SK-N-SH (cell line): ENCODE results near the gene NSF. TPM values are rescaled to one million over a fixed set of nuclear protein-coding genes. Genes with fewer than 3 reads are reported as not detected.

Source experiments
- CTCF ChIA-PET: fragments of 300-600, 350-600 bp; formaldehyde crosslinking; extraction: SDS; loops from one replicate; lab custom pipeline; 2021; lab: Yijun Ruan, JAX
- POLR2A ChIA-PET: fragments of 350-600 bp; sonication (Branson Sonifier 250); formaldehyde crosslinking; extraction: SDS; loops from one replicate; lab custom pipeline; 2020; ENCODE audit warnings: antibody characterized with exemption, inconsistent platforms; lab: Yijun Ruan, JAX
- DNase-seq: peaks from one replicate; pipeline ENCODE4 v3.0.0; 2012
- H2AFZ ChIP-seq: fragments of 200-600 bp; sonication (generic); 2 replicates; pipeline ENCODE4 v1.8.1; 2016; ENCODE audit warnings: antibody characterized with exemption, mild to moderate bottlenecking, low read depth
- H3F3A ChIP-seq: fragments of 200-600 bp; sonication (generic); replicated peaks from 2 replicates; pipeline ENCODE3; 2016; ENCODE audit warnings: antibody characterized with exemption, mild to moderate bottlenecking; ENCODE audit not compliant: insufficient read depth
- H3K27ac ChIP-seq, 2 experiments: fragments of 200-500 bp in 1 of 2; fragments of 200-600 bp in 1 of 2; sonication (Bioruptor generic) in 1 of 2; sonication (generic), shearing (Covaris generic) in 1 of 2; 2 replicates each; pipeline versions ENCODE4 v1.5.1 to v1.6.1; 2014 to 2016; ENCODE audit warnings: low read depth in 2 of 2, inconsistent platforms in 1 of 2, low read length in 1 of 2, mild to moderate bottlenecking in 1 of 2, mixed read lengths in 1 of 2
- H3K27me3 ChIP-seq: fragments of 200-600 bp; sonication (generic), shearing (Covaris generic); 2 replicates; pipeline ENCODE4 v1.6.1; 2016; ENCODE audit warnings: mixed run types; ENCODE audit not compliant: insufficient read depth
- H3K36me3 ChIP-seq, 2 experiments: fragments of 200-500 bp in 1 of 2; fragments of 200-600 bp in 1 of 2; sonication (Bioruptor generic) in 1 of 2; sonication (generic) in 1 of 2; replicated peaks in 1 of 2; 2 replicates each; pipeline versions ENCODE3 to v1.5.1; 2014 to 2016; ENCODE audit warnings: low read length in 1 of 2, mild to moderate bottlenecking in 1 of 2; ENCODE audit not compliant: insufficient read depth in 2 of 2, control insufficient read depth in 1 of 2
- H3K4me1 ChIP-seq, 2 experiments: fragments of 200-500 bp in 1 of 2; fragments of 200-600 bp in 1 of 2; sonication (Bioruptor generic) in 1 of 2; sonication (generic), shearing (Covaris generic) in 1 of 2; 2 replicates each; pipeline versions ENCODE4 v1.5.1 to v1.6.1; 2014 to 2016; ENCODE audit warnings: low read depth in 1 of 2, low read length in 1 of 2, mixed run types in 1 of 2; ENCODE audit not compliant: insufficient read depth in 2 of 2, control insufficient read depth in 1 of 2
- H3K4me2 ChIP-seq: fragments of 200-600 bp; sonication (generic), shearing (Covaris generic); 2 replicates; pipeline ENCODE4 v1.6.1; 2017; ENCODE audit warnings: mixed run types
- H3K4me3 ChIP-seq, 2 experiments: fragments of 200-500 bp in 1 of 2; fragments of 200-600 bp in 1 of 2; sonication (Bioruptor generic) in 1 of 2; sonication (generic), shearing (Covaris generic) in 1 of 2; 2 replicates each; pipeline versions ENCODE4 v1.5.1 to v1.8.1; 2014 to 2016; ENCODE audit warnings: low read depth in 2 of 2, inconsistent platforms in 1 of 2, low read length in 1 of 2, mild to moderate bottlenecking in 1 of 2, mixed read lengths in 1 of 2, moderate library complexity in 1 of 2
- H3K79me2 ChIP-seq: fragments of 200-600 bp; sonication (generic); 2 replicates; pipeline ENCODE4 v1.8.1; 2017; ENCODE audit warnings: mild to moderate bottlenecking; ENCODE audit not compliant: insufficient read depth
- H3K9ac ChIP-seq: fragments of 200-600 bp; sonication (generic); 2 replicates; pipeline ENCODE4 v1.6.1; 2017; ENCODE audit warnings: mixed run types
- H3K9me2 ChIP-seq: fragments of 200-600 bp; sonication (generic); 2 replicates; pipeline ENCODE4 v1.6.1; 2017; ENCODE audit warnings: mixed run types
- H3K9me3 ChIP-seq: fragments of 200-600 bp; sonication (generic); 2 replicates; pipeline ENCODE4 v1.6.1; 2017; ENCODE audit warnings: mixed run types, mild to moderate bottlenecking, moderate library complexity
- H4K20me1 ChIP-seq: fragments of 200-600 bp; sonication (generic); 2 replicates; pipeline ENCODE4 v1.6.1; 2017; ENCODE audit warnings: mild to moderate bottlenecking, mixed run types; ENCODE audit not compliant: insufficient read depth
- EP300 ChIP-seq, 2 experiments: IDR thresholded peaks; 2 replicates each; pipeline versions ENCODE4 v1.4.0 to v1.6.1; 2012; ENCODE audit warnings: borderline replicate concordance in 1 of 2, low read depth in 1 of 2, low read length in 1 of 2
- FOXM1 ChIP-seq: IDR thresholded peaks from 2 replicates; pipeline ENCODE4 v1.4.0; 2012; ENCODE audit warnings: low read depth, mild to moderate bottlenecking
- RAD21 ChIP-seq: IDR thresholded peaks from 2 replicates; pipeline ENCODE4 v1.6.1; 2012; ENCODE audit warnings: mild to moderate bottlenecking, low read length
- REST ChIP-seq: IDR thresholded peaks from 2 replicates; pipeline ENCODE4 v1.6.1; 2012; ENCODE audit warnings: mild to moderate bottlenecking, low read depth, low read length, moderate library complexity
- RXRA ChIP-seq: IDR thresholded peaks from 2 replicates; pipeline ENCODE4 v1.4.0; 2012; ENCODE audit warnings: low read depth, mild to moderate bottlenecking, borderline replicate concordance
- SIN3A ChIP-seq: IDR thresholded peaks from 2 replicates; pipeline ENCODE4 v1.6.1; 2012; ENCODE audit warnings: low read depth, mild to moderate bottlenecking, low read length, moderate library complexity, borderline replicate concordance
- USF1 ChIP-seq: IDR thresholded peaks from 2 replicates; pipeline ENCODE4 v1.4.0; 2012; ENCODE audit warnings: low read depth, borderline replicate concordance
- WGBS: methylation state at CpG from one replicate; pipeline ENCODE4 v1.1.6; 2017; ENCODE audit warnings: low lambda C conversion rate; 5-methylcytosine and 5-hydroxymethylcytosine counted together
- polyA plus RNA-seq, 3 experiments: library from polyadenylated mRNA; depleted of rRNA; stranded (reverse); fragments of >200 nt; gene quantifications; 2 replicates each; pipeline ENCODE4 v1.2.3, GENCODE V29; 2012
- TF ChIP-seq, protein P1 (sequence below): fragments of 150-350 bp; IDR thresholded peaks from 2 replicates; pipeline ENCODE4 v1.6.1; 2016; ENCODE audit warnings: mild to moderate bottlenecking, low read depth, low read length

Gene NSF
- polyA plus RNA-seq, 1 of the 3 experiments (the other 2 are of a cell fraction), result 31.4 TPM

DNA sequence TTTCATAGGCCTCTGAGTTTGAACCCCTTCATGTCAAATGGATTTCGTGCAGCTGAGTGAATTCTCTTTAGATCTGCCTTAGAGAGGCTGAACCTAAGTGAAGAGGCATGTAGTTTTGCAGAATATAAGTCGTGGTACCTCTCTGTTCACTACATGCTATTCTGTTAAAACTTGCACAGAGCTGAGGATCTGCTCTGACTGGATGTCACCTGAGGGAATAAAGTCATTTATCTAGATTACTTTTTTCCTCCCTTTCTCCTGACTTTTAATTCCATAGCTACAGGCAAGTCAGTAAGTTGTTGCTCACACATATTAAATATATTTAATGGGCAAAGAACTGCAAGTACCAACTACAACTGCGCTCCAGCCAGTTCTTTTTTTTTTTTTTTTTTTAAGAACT is 163.3 kb downstream of the NSF start:
- ChIA-PET POLR2A (no interaction called here), CTCF (interaction anchor here (0.7 to 1.3 kb wide), 2 partner anchors 82 to 88 kb away, joined by 3 to 5 read pairs; no protein-coding TSS in a partner anchor)
- H3K27ac ChIP-seq, result no peak overlapping the region
- no peak overlapping the region for H3K4me2 ChIP-seq
- no peak overlapping the region for H2AFZ ChIP-seq
- WGBS, result 92% methylated on average over 3 of the region's 3 CpGs
- H3F3A ChIP-seq, result peaks cover 4% of the 10 kb centered on the region
- no peaks in the 10 kb centered on the region for H3K79me2 ChIP-seq
- H3K9ac ChIP-seq, result no peak overlapping the region
- no peaks in the 10 kb centered on the region for H3K9me3 ChIP-seq
- H3K36me3 ChIP-seq, result peaks cover 25 to 43% of the 10 kb centered on the region in 2 experiments
- TF ChIP-seq RAD21 (no peak), USF1 (no peak), SIN3A (no peak), REST (no peak), EP300 (IDR thresholded peaks at IDR 0.05; ENCODE audit: borderline replicate concordance in 1 of 2, low read depth in 1 of 2, low read length in 1 of 2) (no peak), FOXM1 (no peak)
- TF ChIP-seq, protein P1, sequence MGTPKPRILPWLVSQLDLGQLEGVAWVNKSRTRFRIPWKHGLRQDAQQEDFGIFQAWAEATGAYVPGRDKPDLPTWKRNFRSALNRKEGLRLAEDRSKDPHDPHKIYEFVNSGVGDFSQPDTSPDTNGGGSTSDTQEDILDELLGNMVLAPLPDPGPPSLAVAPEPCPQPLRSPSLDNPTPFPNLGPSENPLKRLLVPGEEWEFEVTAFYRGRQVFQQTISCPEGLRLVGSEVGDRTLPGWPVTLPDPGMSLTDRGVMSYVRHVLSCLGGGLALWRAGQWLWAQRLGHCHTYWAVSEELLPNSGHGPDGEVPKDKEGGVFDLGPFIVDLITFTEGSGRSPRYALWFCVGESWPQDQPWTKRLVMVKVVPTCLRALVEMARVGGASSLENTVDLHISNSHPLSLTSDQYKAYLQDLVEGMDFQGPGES, result no peak
- H3K4me3 ChIP-seq, result no peak overlapping the region
- H3K9me2 ChIP-seq, result no peaks in the 10 kb centered on the region
- H4K20me1 ChIP-seq, result no peaks in the 10 kb centered on the region
- H3K27me3 ChIP-seq, result no peaks in the 10 kb centered on the region
- no peak for DNase-seq
- no peaks in the 10 kb centered on the region for H3K4me1 ChIP-seq

DNA sequence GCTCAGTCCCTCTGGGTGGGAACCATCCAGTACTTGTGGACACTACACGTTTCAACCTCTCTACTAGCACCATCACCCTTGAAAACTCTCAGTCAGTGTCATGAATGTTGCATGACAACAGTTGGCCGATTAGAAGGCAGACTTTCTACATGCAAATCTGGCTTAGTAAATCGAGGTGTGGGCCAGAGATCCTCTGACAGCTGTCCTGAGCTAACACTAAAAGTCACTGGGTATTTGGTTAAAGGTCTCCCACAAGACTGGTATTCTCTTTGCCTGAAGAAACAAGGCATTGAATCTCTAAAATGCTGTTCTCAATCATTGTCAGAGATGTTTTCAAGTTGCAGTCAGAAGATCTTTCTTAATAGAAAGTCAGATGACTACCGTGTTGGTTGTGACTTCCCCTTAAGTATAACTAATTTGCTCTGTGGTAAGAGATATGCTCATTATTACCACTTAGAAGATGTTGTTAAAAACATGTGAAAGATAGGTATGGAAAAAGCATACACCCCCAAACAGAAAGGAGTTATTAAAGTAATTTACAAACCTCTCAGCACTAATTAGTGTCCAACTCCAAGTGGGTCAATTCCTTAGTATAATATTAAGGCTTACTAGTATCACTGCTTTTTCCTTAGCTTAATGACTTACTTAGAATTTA is 165.7 kb downstream of the NSF start:
- Histone ChIP-seq H3K36me3 (peaks cover 25 to 43% of the 10 kb centered on the region in 2 experiments), H2AFZ (no peak overlapping the region), H3K9me3 (no peaks in the 10 kb centered on the region), H3F3A (peaks cover 4% of the 10 kb centered on the region), H4K20me1 (no peaks in the 10 kb centered on the region), H3K4me1 (no peaks in the 10 kb centered on the region), H3K4me3 (no peak overlapping the region), H3K9ac (no peak overlapping the region), H3K27me3 (no peaks in the 10 kb centered on the region), H3K4me2 (no peak overlapping the region), H3K27ac (no peak overlapping the region), H3K79me2 (no peaks in the 10 kb centered on the region), H3K9me2 (no peaks in the 10 kb centered on the region)
- DNase-seq, result no peak
- TF ChIP-seq RXRA (no peak), EP300 (IDR thresholded peaks at IDR 0.05; ENCODE audit: borderline replicate concordance in 1 of 2, low read depth in 1 of 2, low read length in 1 of 2) (no peak)
- ChIA-PET POLR2A (no interaction called here), CTCF (interaction anchor here (0.6 to 1.2 kb wide), 2 partner anchors 56 to 79 kb away, joined by 3 read pairs; no protein-coding TSS in a partner anchor)
- WGBS, result 90% methylated on average over 4 of the region's 4 CpGs
